ENCODE results near the gene FBXW4.

FBXW4 gene

DNA sequence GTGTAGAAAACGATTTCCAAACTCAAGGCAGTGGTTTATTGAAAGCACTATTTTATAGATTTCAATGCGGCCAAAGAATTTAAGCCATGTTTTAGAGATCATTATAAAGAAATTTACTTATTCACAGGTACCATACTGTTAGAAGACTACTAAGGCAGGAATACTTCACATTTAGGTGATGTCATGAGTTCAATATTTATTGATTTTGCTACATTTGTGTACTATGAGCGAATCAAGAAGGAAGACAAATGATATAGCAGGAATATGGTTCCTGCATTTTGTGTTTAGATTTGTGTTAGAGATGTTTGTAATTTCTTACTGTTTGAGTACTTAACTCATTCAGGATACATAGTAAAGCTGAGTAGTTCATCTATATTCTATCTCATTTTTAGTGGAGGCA is 1.7 kb upstream of the FBXW4 start:
- in situ Hi-C loops (cut with MboI; ENCODE audit: low sequenced_read_pairs), result no loop called here

- in situ Hi-C loops (cut with MboI; ENCODE audit: low sequenced_read_pairs), result no loop called here
Observed at GRCh38 chr10:101695404-101695890, 477 bp upstream of the FBXW4 start.

- in situ Hi-C loops (cut with MboI; ENCODE audit: low sequenced_read_pairs), result no loop called here
Observed at GRCh38 chr10:101693978-101694673, 844 bp downstream of the FBXW4 start.

- in situ Hi-C loops (cut with MboI; ENCODE audit: low sequenced_read_pairs), result no loop called here
Observed at GRCh38 chr10:101693651-101693977, 1.4 kb downstream of the FBXW4 start.

DNA sequence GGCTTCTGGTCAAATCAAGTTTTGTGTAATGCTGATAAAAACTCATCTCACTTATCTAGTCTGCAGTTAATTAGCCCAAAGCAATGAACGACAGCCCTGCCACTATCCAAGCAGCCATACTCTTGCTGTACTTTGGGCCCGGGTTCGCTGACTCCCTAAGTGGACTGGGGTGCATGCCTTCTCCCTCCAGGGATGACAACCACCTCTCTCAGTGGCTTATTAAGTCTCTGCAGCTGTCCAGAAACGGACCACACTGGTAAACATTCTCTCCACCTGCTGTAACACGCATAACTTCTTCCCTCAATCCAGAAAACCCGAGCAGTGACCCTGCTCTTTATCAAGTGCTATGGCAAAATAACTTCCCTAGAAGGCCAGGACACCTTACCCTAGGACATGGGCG is 3.9 kb downstream of the FBXW4 start:
- in situ Hi-C loops (cut with MboI; ENCODE audit: low sequenced_read_pairs), result no loop called here

- in situ Hi-C loops (cut with MboI; ENCODE audit: low sequenced_read_pairs), result no loop called here
Observed at GRCh38 chr10:101690461-101690860, 4.5 kb downstream of the FBXW4 start.

DNA sequence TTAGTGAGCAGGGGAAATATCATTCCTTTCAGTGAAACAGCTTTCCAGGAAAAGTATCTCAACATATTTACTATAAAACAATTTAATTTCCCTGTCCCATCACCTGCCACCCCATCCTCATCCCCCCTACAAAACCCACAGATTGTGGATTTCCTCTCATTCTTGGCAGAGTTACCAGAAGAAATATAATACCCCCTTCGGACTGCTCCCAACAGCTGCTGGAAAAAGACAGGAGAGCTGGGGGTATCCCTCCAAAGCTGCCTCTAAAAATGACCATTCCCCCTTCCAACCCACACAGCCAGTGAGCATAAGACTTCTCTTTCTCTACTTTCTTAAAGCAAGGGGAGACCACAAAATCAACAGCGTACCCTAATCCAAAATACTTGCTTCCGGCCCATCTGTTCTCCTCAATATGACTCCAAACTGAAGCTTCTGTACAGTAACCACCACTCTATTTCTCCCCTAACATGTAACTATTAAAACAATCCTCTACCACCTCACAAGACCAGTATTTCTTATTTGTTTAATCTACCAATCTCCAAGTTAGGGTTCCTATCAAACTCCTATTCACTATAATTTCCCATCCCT is 7.8 kb downstream of the FBXW4 start:
- in situ Hi-C loops (cut with MboI; ENCODE audit: low sequenced_read_pairs), result no loop called here

DNA sequence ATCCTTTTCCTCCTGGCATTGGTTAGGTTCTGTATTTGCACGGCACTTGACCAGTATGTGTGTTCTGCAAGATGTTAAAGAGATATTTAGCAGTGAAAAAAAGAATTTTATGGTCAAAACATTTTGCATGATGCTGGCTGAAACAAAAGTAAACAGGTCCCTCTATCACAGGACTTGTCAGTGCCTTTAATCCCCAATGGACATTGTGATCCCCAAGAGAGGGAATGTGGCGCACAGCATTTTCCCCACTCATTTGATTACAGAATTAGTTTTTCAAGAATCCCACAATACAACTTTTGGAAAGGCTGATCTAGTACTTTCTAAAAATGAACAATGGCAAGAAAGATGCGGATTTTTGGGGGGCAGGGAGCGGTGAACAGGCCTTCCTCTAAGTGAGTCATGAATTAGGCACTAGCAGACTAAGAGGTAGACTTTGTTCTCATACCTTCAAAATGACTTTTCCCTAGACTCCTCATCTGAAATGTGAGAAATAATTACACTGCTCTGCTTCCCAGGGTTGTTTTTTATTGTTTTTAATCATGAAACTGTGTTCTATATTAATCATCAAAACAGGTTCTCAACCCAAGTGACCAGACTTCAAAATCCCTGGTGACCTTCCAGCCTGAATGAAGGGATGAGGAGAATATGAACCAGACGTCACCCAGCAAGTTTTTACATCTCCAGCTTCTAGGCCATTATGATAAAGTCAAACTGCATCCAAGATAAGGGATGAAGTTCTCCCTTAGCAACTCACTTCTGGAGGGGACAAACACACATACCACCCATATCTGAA is 8.6 kb downstream of the FBXW4 start:
- in situ Hi-C loops (cut with MboI; ENCODE audit: low sequenced_read_pairs), result no loop called here

DNA sequence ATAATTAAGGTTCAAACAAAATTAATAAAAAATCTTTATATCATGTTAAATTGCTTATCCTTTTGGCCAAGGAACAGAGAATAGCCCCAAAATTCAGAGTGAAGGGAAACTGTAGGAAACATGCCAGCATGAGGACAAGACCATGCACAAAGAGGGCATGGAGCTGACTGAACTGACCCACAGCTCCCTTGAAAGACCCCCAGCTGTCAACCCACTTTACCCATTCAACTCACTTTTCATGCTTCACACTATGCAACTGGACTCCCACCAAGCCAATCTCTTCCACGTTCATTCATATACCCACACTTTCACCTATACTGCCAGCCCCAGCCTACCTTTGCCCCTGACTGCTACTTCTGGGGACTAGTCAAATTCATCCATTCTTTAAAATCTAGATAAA is 10.2 kb downstream of the FBXW4 start:
- in situ Hi-C loops (cut with MboI; ENCODE audit: low sequenced_read_pairs), result no loop called here

GRCh38 chr10:101683276-101683675 is 11.7 kb downstream of the FBXW4 start:
- in situ Hi-C loops (cut with MboI; ENCODE audit: low sequenced_read_pairs), result no loop called here

- in situ Hi-C loops (cut with MboI; ENCODE audit: low sequenced_read_pairs), result no loop called here
Observed at GRCh38 chr10:101682172-101682825, 12.7 kb downstream of the FBXW4 start.

- in situ Hi-C loops (cut with MboI; ENCODE audit: low sequenced_read_pairs), result no loop called here
Observed at GRCh38 chr10:101676565-101676964, 18.4 kb downstream of the FBXW4 start.

- in situ Hi-C loops (cut with MboI; ENCODE audit: low sequenced_read_pairs), result no loop called here
Observed at GRCh38 chr10:101675115-101675514, 19.9 kb downstream of the FBXW4 start.

DNA sequence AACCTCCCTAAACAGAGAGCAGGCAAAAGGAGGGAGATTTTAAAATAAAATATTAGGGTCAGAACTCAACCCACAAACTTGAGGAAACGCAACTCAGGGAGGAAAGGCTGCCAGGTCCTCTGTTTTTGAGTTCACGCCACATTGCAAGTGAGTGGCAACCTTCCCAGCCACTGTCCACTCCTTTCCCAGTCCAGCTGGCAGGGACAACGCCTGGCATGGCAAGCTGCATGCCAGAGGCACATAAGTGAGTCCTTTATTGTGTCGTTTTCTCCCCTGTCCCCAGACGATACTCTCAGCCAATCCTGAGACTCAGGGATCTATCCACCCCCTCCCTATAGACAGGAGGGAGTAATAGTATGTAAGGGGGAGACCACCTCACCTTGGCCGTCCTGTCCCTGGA is 22.4 kb downstream of the FBXW4 start:
- in situ Hi-C loops (cut with MboI; ENCODE audit: low sequenced_read_pairs), result no loop called here

DNA sequence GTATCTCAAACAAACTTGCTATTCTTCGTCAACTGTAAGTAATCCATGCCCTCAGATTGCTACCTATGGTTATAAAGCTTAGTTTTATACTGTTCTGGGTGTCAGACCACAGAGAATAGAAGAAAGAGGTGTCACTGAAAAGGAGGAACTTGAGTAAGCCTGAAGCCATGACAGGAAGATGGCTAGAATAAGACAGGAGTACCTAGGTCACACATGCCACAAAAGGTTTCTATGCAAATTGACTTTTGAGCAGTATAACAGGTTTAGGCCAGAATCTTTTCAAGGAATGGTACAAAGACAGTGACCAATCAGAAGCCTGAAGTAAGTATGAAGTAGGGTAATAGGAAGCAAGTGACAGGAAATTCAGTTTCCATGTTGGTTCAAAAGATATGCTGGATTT is 23.5 kb downstream of the FBXW4 start:
- in situ Hi-C loops (cut with MboI; ENCODE audit: low sequenced_read_pairs), result no loop called here

- in situ Hi-C loops (cut with MboI; ENCODE audit: low sequenced_read_pairs), result no loop called here
Observed at GRCh38 chr10:101670635-101671034, 24.3 kb downstream of the FBXW4 start.

DNA sequence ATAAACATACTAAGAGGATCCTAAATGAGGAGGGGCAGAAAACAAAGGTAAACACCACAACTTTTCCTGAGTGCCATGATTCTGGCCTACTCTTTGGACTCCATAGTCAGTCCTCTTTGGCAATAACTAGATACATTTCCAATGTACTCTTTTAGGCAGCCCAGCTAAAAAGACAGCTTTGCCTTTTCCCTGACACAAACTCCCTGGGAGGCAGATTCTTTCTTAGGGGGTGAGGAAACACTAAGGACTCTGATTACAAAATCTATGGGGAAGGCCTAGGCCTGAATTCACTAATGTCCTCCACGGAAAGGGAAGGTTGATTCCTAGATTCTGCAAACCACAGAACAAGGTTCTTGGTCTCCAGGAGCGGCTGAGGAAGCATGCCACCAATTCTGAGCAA is 25.8 kb downstream of the FBXW4 start:
- in situ Hi-C loops (cut with MboI; ENCODE audit: low sequenced_read_pairs), result no loop called here

- in situ Hi-C loops (cut with MboI; ENCODE audit: low sequenced_read_pairs), result no loop called here
Observed at GRCh38 chr10:101668566-101668965, 26.4 kb downstream of the FBXW4 start.

- in situ Hi-C loops (cut with MboI; ENCODE audit: low sequenced_read_pairs), result no loop called here
Observed at GRCh38 chr10:101666083-101666482, 28.9 kb downstream of the FBXW4 start.

GRCh38 chr10:101663097-101663496 is 31.9 kb downstream of the FBXW4 start:
- in situ Hi-C loops (cut with MboI; ENCODE audit: low sequenced_read_pairs), result no loop called here

DNA sequence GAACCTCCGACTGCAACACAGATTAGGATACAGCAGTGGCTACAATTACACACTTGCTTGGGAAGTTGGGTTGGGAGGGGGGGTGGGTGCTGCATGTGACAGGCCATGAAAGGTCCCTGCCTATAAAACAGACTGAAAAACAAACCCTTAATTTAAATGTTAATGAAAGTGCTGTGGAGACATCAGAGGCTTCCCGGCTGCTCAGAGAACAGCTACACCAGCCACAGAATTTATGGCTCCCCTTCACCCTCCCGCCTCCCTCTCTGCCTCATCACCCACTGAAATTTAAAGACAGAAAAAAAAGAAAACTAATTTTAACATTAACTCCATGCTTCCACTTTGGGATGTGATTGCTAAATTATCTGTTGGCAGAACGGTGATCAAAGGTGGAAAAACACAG is 34.7 kb downstream of the FBXW4 start:
- in situ Hi-C loops (cut with MboI; ENCODE audit: low sequenced_read_pairs), result no loop called here

- in situ Hi-C loops (cut with MboI; ENCODE audit: low sequenced_read_pairs), result no loop called here
Observed at GRCh38 chr10:101658975-101659374, 36.0 kb downstream of the FBXW4 start.
